ENCODE results near the gene PRKAG1. TPM values are rescaled to one million over a fixed set of nuclear protein-coding genes. Genes with fewer than 3 reads are reported as not detected.
A peak's percentile ranks its signal among the peaks of the same experiment; 100 is the strongest.

Gene PRKAG1
- total and polyA plus RNA-seq, 2 donors from 2014 or later, result 57.1 to 58.4 TPM

DNA sequence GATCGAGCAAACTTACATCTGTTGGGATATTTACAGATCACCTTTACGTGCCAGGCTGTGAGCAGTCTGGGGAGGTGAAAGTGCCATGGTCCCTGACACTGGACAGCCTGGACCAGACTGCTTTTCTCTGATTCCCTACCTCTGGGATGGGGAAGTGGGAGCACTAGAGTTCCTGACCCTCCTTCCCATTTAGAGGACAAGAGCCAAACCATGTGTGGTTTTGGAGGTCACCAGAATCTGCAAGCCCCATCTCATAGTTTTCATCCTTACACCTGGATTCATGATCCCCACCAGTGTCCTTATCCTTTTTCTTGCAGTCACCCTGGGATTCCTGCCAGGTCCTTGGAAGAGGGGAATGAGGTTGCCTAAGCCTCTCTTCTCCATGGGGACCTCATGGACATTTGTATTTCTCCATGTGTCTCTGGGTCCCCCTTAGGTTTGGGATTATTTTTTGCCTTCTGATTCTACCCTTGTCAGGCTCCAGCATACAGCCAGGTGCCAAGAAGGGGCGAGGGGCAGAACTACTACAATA, 45.6 kb downstream of the PRKAG1 start:
- Histone ChIP-seq H3K36me3 (ENCODE audit: control insufficient read depth in 2 of 3, insufficient read depth in 3 of 3, low read length in 3 of 3) (no peaks in the 10 kb centered on the region), H3K27ac (ENCODE audit: low read depth in 2 of 2, low read length in 2 of 2) (no peak overlapping the region), H3K4me1 (ENCODE audit: control insufficient read depth in 2 of 3, insufficient read depth in 2 of 3, low read depth in 1 of 3, low read length in 3 of 3) (peaks cover 0 to 13% (median 2%) of the 10 kb centered on the region in 3 donors), H3K9me3 (ENCODE audit: control insufficient read depth in 2 of 3, insufficient read depth in 1 of 3, low read length in 3 of 3) (no peaks in the 10 kb centered on the region), H3K9ac (ENCODE audit: low read length in 3 of 3) (no peak overlapping the region), H3K27me3 (ENCODE audit: control insufficient read depth, insufficient read depth, low read length) (peaks cover 49% of the 10 kb centered on the region), H3K4me3 (ENCODE audit: low read length in 3 of 3) (no peak overlapping the region)
- no peak for FAIRE-seq
- intact Hi-C loops (cut with DNase I), result no loop called here
- DNase-seq, result no peak
- TF ChIP-seq, protein P1, sequence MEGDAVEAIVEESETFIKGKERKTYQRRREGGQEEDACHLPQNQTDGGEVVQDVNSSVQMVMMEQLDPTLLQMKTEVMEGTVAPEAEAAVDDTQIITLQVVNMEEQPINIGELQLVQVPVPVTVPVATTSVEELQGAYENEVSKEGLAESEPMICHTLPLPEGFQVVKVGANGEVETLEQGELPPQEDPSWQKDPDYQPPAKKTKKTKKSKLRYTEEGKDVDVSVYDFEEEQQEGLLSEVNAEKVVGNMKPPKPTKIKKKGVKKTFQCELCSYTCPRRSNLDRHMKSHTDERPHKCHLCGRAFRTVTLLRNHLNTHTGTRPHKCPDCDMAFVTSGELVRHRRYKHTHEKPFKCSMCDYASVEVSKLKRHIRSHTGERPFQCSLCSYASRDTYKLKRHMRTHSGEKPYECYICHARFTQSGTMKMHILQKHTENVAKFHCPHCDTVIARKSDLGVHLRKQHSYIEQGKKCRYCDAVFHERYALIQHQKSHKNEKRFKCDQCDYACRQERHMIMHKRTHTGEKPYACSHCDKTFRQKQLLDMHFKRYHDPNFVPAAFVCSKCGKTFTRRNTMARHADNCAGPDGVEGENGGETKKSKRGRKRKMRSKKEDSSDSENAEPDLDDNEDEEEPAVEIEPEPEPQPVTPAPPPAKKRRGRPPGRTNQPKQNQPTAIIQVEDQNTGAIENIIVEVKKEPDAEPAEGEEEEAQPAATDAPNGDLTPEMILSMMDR (IDR thresholded peaks at IDR 0.05; ENCODE audit: borderline replicate concordance, extremely low read depth, insufficient read depth), result no peak

DNA sequence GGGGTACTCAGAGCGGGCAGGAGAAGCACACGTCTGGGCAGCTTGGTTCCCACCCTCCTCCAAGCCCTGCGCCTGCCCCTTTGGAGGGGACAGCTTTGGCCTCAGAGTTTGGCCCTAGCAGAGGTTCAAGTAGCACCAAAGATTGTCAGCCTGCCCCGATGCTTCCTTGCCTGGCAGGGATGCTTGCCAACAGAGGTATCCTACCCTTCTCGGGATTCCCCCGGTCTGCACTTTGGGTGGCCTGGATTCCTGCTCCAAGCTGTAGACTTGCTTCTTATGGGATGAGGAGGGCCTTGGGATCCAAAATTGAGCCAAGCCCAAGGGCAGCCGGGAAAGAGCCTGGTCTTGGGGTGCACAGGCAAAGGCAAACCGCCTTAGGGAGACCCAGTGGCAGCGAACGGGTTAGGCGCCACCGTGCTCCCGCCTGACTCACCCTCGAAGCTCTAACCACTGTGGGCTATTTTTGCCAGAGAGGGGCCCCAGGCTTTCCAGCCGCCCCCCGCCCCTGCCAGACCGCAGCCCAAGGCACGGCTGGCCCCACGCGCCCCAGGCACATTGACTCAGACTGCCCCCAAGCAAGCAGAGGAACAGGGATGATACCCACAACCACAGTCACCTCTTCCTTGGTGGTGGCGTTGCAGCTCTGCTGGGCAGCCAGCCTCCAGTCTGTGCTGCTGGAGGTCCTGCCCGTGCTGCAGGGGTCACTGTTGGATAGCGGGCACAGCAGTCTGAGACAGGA, 46.2 kb downstream of the PRKAG1 start:
- peaks cover 0 to 10% (median 2%) of the 10 kb centered on the region in 3 donors for H3K4me1 ChIP-seq (ENCODE audit: control insufficient read depth in 2 of 3, insufficient read depth in 2 of 3, low read depth in 1 of 3, low read length in 3 of 3)
- H3K36me3 ChIP-seq (ENCODE audit: control insufficient read depth in 2 of 3, insufficient read depth in 3 of 3, low read length in 3 of 3), result no peaks in the 10 kb centered on the region
- TF ChIP-seq, protein P1 (IDR thresholded peaks at IDR 0.05; ENCODE audit: borderline replicate concordance, extremely low read depth, insufficient read depth), result no peak
- H3K9me3 ChIP-seq (ENCODE audit: control insufficient read depth in 2 of 3, insufficient read depth in 1 of 3, low read length in 3 of 3), result no peaks in the 10 kb centered on the region
- intact Hi-C loops (cut with DNase I), result no loop called here
- peaks cover 45% of the 10 kb centered on the region for H3K27me3 ChIP-seq (ENCODE audit: control insufficient read depth, insufficient read depth, low read length)
- H3K4me3 ChIP-seq (ENCODE audit: low read length in 3 of 3), result no peak overlapping the region
- DNase-seq, result no peak
- no peak overlapping the region for H3K9ac ChIP-seq (ENCODE audit: low read length in 3 of 3)
- FAIRE-seq, result no peak
- no peak overlapping the region for H3K27ac ChIP-seq (ENCODE audit: low read depth in 2 of 2, low read length in 2 of 2)

- TF ChIP-seq, protein P1 (IDR thresholded peaks at IDR 0.05; ENCODE audit: borderline replicate concordance, extremely low read depth, insufficient read depth), result no peak
- Histone ChIP-seq H3K4me1 (ENCODE audit: control insufficient read depth in 2 of 3, insufficient read depth in 2 of 3, low read depth in 1 of 3, low read length in 3 of 3) (peaks cover 0 to 10% (median 2%) of the 10 kb centered on the region in 3 donors), H3K9ac (ENCODE audit: low read length in 3 of 3) (no peak overlapping the region), H3K27ac (ENCODE audit: low read depth in 2 of 2, low read length in 2 of 2) (no peak overlapping the region), H3K36me3 (ENCODE audit: control insufficient read depth in 2 of 3, insufficient read depth in 3 of 3, low read length in 3 of 3) (no peaks in the 10 kb centered on the region), H3K9me3 (ENCODE audit: control insufficient read depth in 2 of 3, insufficient read depth in 1 of 3, low read length in 3 of 3) (no peaks in the 10 kb centered on the region), H3K4me3 (ENCODE audit: low read length in 3 of 3) (peak overlapping the region in 1 of 3 donors; percentile 20), H3K27me3 (ENCODE audit: control insufficient read depth, insufficient read depth, low read length) (peaks cover 42% of the 10 kb centered on the region)
- DNase-seq (no peak), FAIRE-seq (no peak)
- intact Hi-C loops (cut with DNase I), result no loop called here
Observed at GRCh38 chr12:48970702-48971334, 47.8 kb downstream of the PRKAG1 start.
